Activated effector memory CD4-positive, alpha-beta T cell treated with anti-CD3 and anti-CD28 coated beads, Interleukin-2, amount 50 U/mL, for 16 hours (primary cell): ENCODE results near the gene NSG1.
"Not testable (repeated sequence)": the region's sequence is repeated elsewhere in the genome, so short reads cannot be mapped to it uniquely, and the experiment has no call there.

Source experiments
- DNase-seq: peaks from one replicate; pipeline ENCODE4 v3.0.0-alpha.2; 2020

NSG1 gene

GRCh38 chr4:4417886-4418285 lies 31.0 kb downstream of the NSG1 start:
- DNase-seq = peak; percentile 63

- DNase-seq = peak; percentile 63
These were observed 31.9 kb downstream of the NSG1 start for GRCh38 chr4:4418676-4419390.

DNA sequence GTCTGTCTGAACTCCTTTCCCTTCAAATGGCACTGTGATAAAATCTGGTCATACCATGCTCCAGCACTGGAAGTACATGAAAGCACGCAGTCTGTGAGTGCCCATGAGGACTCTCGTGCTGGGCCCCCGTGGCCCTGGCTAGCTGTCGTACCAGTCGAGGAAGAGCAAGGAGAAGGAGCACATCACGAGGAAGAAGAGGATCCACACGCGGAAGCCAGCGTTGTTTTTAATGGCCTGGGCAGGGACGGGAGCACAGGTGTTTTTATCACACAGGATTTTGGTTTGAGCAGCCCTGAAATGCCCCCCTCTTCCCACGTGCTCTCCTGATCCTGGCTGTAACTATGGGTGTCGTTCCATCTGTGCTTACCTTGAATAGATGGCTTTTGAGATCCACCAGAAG lies 33.0 kb downstream of the NSG1 start:
- peak; percentile 44 for DNase-seq

DNA sequence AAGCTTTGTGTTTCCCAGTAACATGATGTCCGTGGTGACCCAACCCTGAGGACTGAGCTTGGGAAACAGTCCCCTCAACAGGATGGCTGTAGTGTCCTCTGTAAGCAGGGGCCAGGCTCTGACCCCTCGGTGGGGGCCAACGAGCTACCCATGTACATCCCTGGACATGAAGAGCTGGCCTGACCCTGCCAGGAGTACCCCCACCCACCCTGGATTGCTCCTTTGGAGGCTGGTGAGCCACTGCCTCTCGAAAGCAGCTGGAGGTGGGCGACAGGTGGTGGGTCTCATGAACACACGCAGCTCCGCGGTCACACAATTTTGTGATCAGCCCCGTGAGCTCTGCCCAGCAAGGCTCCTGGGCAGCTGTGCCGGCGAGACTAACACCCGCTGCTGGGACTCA lies 33.5 kb downstream of the NSG1 start:
- peak; percentile 38 for DNase-seq

GRCh38 chr4:4421356-4421755 lies 34.5 kb downstream of the NSG1 start:
- DNase-seq = peak; percentile 45

GRCh38 chr4:4422117-4422516 lies 35.2 kb downstream of the NSG1 start:
- not testable (repeated sequence) for DNase-seq

DNA sequence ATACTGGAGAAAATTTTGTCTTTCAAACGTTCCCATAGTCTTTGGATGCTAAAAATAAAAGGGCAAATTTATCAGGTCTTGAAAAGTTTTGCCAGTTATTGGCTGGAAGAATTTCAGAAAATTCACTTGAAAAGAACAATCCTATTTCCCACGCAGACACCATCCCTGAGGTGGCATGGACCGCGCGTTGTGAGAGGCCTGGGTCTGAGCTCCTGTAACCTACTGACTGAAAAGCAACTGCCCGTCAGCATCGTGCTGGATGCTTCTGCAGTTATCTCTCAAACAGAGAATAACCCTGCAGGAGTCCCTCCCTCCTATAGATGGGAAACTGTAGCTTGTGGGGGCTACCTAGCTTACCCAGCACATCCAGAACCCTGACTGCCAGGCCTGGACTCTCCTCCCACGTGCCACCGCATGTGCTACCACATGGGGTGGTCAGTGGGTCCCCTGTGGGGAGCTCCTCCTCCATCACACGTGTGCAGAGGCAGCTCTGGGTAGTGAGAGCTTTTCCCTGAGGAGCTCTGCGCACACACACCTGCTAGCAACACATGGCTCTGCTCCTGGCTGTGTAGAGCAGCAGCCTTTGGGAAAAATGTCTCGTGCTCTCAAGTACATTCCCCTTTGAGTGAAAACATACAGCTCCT lies 36.1 kb downstream of the NSG1 start:
- DNase-seq = peak; percentile 53

GRCh38 chr4:4423706-4424498 lies 37.0 kb downstream of the NSG1 start:
- no peak for DNase-seq

- DNase-seq = no peak
These were observed 37.7 kb downstream of the NSG1 start for GRCh38 chr4:4424499-4425115.

DNA sequence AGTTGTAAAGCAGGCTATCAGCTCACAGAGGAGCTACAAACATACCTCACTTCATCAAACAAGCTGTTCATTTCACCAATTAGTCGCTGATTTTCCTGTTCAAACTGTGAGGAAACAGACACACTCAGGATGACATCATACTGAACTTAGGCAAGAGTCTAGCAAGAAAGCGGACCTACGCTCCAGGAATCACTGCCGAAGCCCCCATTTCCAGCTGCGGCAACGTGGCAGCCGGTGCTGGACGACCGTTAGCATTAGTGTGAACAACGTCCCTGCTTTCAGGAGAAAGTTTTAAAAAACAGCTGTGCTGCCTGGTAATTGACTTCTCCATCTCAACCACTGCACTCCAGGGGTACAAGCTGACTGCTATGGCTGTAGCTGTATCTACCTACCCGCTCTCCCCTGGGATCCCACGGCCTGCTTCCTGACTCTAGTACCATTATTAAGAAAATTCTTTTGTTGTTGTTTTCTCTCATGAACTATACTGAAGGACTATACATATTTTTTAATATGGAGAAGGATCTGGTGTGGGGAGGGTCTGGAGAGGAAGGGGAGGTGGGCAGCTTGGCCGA lies 38.3 kb downstream of the NSG1 start:
- no peak for DNase-seq

DNA sequence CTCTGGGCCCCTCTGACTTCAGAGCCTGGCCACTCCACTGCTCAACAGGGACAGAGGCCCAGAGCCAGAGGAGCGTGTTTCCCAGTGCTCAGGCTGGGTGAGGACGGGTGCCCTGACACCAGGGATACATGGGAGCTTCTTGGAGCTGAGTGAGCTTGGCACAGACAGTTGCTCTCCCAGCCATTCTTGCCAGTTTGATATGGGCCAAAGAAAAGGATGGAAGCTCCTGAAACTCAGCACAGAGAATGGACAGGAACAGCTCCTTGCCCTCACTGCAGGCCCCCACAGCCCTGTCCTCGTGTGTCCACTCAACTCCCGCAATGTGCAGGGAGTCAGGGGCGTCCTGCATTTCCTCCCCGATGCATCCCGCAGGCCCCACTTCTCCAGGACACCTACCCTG lies 38.8 kb downstream of the NSG1 start:
- peak; percentile 45 for DNase-seq

- DNase-seq = peak; percentile 47
These were observed 39.7 kb downstream of the NSG1 start for GRCh38 chr4:4426511-4427120.

- peak; percentile 52 for DNase-seq
These were observed 40.4 kb downstream of the NSG1 start for GRCh38 chr4:4427121-4427870.

DNA sequence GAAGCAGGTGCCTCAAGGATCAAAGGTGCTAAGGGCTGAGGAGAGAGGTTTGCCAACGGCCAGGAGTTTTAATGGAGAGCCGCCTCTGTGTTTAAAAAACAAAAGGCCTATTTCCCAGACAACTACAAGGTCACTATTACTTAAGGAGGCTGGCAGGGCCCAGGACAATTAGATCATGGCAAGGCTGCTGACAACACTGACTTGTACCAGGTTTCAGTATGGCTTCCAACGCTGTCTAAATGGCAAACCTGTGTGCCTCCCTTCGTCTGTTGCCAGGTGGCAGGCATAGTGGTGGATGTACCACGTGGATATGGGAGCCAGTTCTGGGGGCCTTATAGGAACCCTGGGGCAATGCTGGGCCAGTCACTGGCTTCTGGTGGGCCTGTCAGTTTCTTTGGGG lies 41.0 kb downstream of the NSG1 start:
- no peak for DNase-seq

DNA sequence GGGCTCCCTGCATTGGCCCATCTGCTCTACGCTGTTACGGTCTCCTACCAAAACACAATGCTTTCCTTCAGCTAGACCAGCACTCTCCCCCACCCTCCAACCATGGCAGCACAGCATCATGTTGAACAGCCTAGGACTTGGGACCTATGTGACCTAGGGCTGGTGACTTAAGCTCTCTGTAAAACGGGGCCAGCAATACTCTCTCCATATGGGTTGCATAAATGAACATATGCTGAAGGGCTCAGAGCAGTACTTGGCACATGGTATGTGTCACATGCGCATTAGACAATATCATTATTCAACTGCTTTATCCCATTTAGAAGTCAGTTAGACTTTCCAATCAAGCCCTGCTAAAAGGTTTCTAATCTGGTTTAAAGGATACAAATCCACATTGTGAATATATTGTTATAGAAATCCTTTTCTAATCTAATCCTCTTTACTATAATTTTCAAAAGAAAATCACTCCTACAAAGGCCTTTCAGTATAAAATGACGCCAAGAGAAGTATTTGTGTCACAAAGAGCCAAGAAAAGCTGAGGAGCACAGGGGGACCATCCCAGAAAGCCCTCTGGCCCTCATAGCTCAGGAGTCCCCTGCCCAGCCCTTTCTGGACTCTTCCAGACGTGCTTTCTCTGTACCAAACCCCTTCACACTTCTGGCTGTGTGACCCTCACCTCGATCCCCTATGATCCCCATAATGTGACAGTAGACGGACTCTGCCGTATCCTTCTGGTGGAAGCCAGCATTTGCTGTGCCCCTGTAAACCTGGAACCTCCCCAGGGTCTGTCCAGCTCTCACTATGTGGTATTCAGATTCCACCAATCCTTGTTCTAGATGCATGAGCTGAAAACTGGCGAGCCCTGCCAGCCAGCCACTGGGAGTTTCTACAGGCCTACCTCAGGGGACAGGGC lies 42.3 kb downstream of the NSG1 start:
- DNase-seq = no peak

GRCh38 chr4:4430492-4431195 lies 43.7 kb downstream of the NSG1 start:
- peak; percentile 73 for DNase-seq

GRCh38 chr4:4432341-4433125 lies 45.6 kb downstream of the NSG1 start:
- no peak for DNase-seq

GRCh38 chr4:4433941-4434340 lies 47.0 kb downstream of the NSG1 start:
- no peak for DNase-seq

- no peak for DNase-seq
These were observed 49.4 kb downstream of the NSG1 start for GRCh38 chr4:4436244-4436823.
